PFSK-1 (cell line): Measurements from ENCODE around the gene MGARP.

Experiments used
- POLR2AphosphoS5 ChIP-seq: IDR thresholded peaks from 2 replicates; pipeline ENCODE4 v1.6.1; 2012; ENCODE audit warnings: low read depth, mild to moderate bottlenecking, control low read depth, low read length, moderate library complexity
- REST ChIP-seq, 2 experiments: IDR thresholded peaks; 2 replicates each; pipeline versions ENCODE4 v1.6.1 to v1.8.0; 2011 to 2012; ENCODE audit warnings: low read depth in 2 of 2, low read length in 2 of 2, control low read depth in 1 of 2, inconsistent platforms in 1 of 2, mild to moderate bottlenecking in 1 of 2, moderate library complexity in 1 of 2; ENCODE audit not compliant: insufficient read depth in 1 of 2
- SIN3A ChIP-seq: IDR thresholded peaks from 2 replicates; pipeline ENCODE4 v1.6.1; 2012; ENCODE audit warnings: mild to moderate bottlenecking, low read length, moderate library complexity, borderline replicate concordance; ENCODE audit not compliant: insufficient read depth
- TAF1 ChIP-seq: IDR thresholded peaks from 2 replicates; pipeline ENCODE4 v1.6.1; 2012; ENCODE audit warnings: low read length, control low read depth, borderline replicate concordance; ENCODE audit not compliant: insufficient read depth

DNA sequence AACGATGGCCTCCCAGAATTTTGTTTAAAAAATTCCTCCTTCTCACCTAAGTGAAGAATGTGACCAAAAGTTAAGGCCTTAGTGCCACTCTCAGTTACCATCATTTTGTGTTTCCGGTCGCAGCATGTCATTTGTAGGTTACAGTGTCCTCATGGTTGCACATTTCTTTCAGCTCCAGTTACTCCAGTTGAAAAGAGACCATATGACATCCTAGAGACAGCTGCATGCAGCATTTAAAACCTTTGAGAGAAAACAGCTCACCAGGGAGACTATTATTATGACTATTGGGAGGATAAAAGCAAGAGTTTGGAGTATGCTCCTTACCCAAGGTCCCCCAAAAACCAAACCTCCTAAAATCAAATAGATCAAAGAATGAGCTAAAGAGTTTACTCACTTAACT lies 45.8 kb downstream of the MGARP start:
- TF ChIP-seq POLR2AphosphoS5, result no peak
- no peak for TF ChIP-seq REST (IDR thresholded peaks at IDR 0.05; ENCODE audit: insufficient read depth in 1 of 2, low read depth in 2 of 2, low read length in 2 of 2)
- TF ChIP-seq TAF1, result no peak
- TF ChIP-seq SIN3A, result no peak
